ENCODE data around the gene ARL3.

ARL3 gene

GRCh38 chr10:102639537-102639936 is 74.7 kb downstream of the ARL3 start:
- no peak for TF ChIP-seq CTCF (IDR thresholded peaks at IDR 0.05; ENCODE audit: low read depth, low read length)
- no peak for DNase-seq
- Histone ChIP-seq H3K4me3 (ENCODE audit: low read depth, low read length) (no peak overlapping the region), H3K9me3 (no peaks in the 10 kb centered on the region), H3K4me1 (no peaks in the 10 kb centered on the region), H3K36me3 (no peaks in the 10 kb centered on the region), H3K27me3 (no peaks in the 10 kb centered on the region)

- DNase-seq, result no peak
- no peaks in the 10 kb centered on the region for H3K27me3 ChIP-seq
- no peaks in the 10 kb centered on the region for H3K9me3 ChIP-seq
- H3K36me3 ChIP-seq, result no peaks in the 10 kb centered on the region
- no peak overlapping the region for H3K4me3 ChIP-seq (ENCODE audit: low read depth, low read length)
- no peak for TF ChIP-seq CTCF (IDR thresholded peaks at IDR 0.05; ENCODE audit: low read depth, low read length)
- H3K4me1 ChIP-seq, result peaks cover 13% of the 10 kb centered on the region
These were observed 78.8 kb downstream of the ARL3 start for GRCh38 chr10:102635377-102635776.

- Histone ChIP-seq H3K9me3 (no peaks in the 10 kb centered on the region), H3K27me3 (no peaks in the 10 kb centered on the region), H3K4me1 (peaks cover 19% of the 10 kb centered on the region), H3K36me3 (no peaks in the 10 kb centered on the region), H3K4me3 (ENCODE audit: low read depth, low read length) (no peak overlapping the region)
- TF ChIP-seq CTCF (IDR thresholded peaks at IDR 0.05; ENCODE audit: low read depth, low read length), result no peak
- DNase-seq, result no peak
These were observed 79.5 kb downstream of the ARL3 start for GRCh38 chr10:102634686-102635085.

- no peak overlapping the region for H3K4me3 ChIP-seq (ENCODE audit: low read depth, low read length)
- H3K4me1 ChIP-seq, result peaks cover 27% of the 10 kb centered on the region
- no peak for DNase-seq
- TF ChIP-seq CTCF (IDR thresholded peaks at IDR 0.05; ENCODE audit: low read depth, low read length), result no peak
- H3K27me3 ChIP-seq, result no peaks in the 10 kb centered on the region
- H3K36me3 ChIP-seq, result no peaks in the 10 kb centered on the region
- no peaks in the 10 kb centered on the region for H3K9me3 ChIP-seq
These were observed 80.3 kb downstream of the ARL3 start for GRCh38 chr10:102633848-102634247.

GRCh38 chr10:102633287-102633686 is 80.9 kb downstream of the ARL3 start:
- H3K36me3 ChIP-seq, result no peaks in the 10 kb centered on the region
- peaks cover 30% of the 10 kb centered on the region for H3K4me1 ChIP-seq
- no peaks in the 10 kb centered on the region for H3K9me3 ChIP-seq
- DNase-seq, result no peak
- H3K27me3 ChIP-seq, result no peaks in the 10 kb centered on the region
- no peak overlapping the region for H3K4me3 ChIP-seq (ENCODE audit: low read depth, low read length)
- TF ChIP-seq CTCF (IDR thresholded peaks at IDR 0.05; ENCODE audit: low read depth, low read length), result no peak

- Histone ChIP-seq H3K4me1 (peaks cover 37% of the 10 kb centered on the region), H3K27me3 (no peaks in the 10 kb centered on the region), H3K36me3 (no peaks in the 10 kb centered on the region), H3K9me3 (no peaks in the 10 kb centered on the region), H3K4me3 (ENCODE audit: low read depth, low read length) (no peak overlapping the region)
- no peak for TF ChIP-seq CTCF (IDR thresholded peaks at IDR 0.05; ENCODE audit: low read depth, low read length)
- DNase-seq, result no peak
These were observed 81.6 kb downstream of the ARL3 start for GRCh38 chr10:102632394-102633111.

Data from BE2C (cell line).